GM13977 (cell line): ENCODE results near the gene KCNJ2.
A peak's percentile ranks its signal among the peaks of the same experiment; 100 is the strongest.

Source experiments
- DNase-seq: peaks from one replicate; pipeline ENCODE4 v3.0.0; 2012; ENCODE audit warnings: low spot score
- in situ Hi-C: fragments of 300-500 bp; cut with MboI; formaldehyde crosslinking; loops from one replicate; pipeline ENCODE4 v1.12.0; 2022; ENCODE audit warnings: low sequenced_read_pairs, low pct_unique_long_range_greater_than_20kb, mixed read lengths, inconsistent platforms; ENCODE audit not compliant: unreplicated experiment
- TF ChIP-seq, protein P1 (sequence below): IDR thresholded peaks from 2 replicates; pipeline ENCODE4 v1.5.1; 2012; ENCODE audit warnings: mild to moderate bottlenecking, control low read depth; ENCODE audit not compliant: insufficient read depth; ENCODE audit errors: extremely low read depth, missing control alignments

Gene KCNJ2

DNA sequence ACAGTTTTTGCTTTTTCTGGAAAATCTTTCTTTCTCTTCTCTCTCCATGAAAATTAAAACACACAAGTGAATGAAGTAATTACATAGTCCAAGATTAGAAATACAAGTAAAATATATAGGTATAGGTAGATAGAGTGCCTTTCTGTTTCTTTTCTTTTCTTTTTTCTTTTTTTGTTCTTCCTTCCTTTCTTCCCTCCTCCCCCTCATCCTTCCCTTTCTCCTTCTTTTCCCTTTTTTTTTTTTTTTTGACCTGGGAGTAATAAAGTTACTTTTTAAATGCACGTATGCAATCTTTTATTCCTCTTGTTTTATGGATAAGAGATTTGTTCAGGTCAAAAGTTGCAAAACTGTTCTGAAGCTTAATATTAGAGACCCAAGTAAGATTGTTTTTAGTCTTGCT lies 34.6 kb upstream of the KCNJ2 start:
- in situ Hi-C loops = no loop called here
- no peak for DNase-seq
- TF ChIP-seq, protein P1, sequence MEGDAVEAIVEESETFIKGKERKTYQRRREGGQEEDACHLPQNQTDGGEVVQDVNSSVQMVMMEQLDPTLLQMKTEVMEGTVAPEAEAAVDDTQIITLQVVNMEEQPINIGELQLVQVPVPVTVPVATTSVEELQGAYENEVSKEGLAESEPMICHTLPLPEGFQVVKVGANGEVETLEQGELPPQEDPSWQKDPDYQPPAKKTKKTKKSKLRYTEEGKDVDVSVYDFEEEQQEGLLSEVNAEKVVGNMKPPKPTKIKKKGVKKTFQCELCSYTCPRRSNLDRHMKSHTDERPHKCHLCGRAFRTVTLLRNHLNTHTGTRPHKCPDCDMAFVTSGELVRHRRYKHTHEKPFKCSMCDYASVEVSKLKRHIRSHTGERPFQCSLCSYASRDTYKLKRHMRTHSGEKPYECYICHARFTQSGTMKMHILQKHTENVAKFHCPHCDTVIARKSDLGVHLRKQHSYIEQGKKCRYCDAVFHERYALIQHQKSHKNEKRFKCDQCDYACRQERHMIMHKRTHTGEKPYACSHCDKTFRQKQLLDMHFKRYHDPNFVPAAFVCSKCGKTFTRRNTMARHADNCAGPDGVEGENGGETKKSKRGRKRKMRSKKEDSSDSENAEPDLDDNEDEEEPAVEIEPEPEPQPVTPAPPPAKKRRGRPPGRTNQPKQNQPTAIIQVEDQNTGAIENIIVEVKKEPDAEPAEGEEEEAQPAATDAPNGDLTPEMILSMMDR = no peak

GRCh38 chr17:70136131-70136530 lies 33.2 kb upstream of the KCNJ2 start:
- in situ Hi-C loops = no loop called here
- no peak for DNase-seq
- TF ChIP-seq, protein P1 = no peak

DNA sequence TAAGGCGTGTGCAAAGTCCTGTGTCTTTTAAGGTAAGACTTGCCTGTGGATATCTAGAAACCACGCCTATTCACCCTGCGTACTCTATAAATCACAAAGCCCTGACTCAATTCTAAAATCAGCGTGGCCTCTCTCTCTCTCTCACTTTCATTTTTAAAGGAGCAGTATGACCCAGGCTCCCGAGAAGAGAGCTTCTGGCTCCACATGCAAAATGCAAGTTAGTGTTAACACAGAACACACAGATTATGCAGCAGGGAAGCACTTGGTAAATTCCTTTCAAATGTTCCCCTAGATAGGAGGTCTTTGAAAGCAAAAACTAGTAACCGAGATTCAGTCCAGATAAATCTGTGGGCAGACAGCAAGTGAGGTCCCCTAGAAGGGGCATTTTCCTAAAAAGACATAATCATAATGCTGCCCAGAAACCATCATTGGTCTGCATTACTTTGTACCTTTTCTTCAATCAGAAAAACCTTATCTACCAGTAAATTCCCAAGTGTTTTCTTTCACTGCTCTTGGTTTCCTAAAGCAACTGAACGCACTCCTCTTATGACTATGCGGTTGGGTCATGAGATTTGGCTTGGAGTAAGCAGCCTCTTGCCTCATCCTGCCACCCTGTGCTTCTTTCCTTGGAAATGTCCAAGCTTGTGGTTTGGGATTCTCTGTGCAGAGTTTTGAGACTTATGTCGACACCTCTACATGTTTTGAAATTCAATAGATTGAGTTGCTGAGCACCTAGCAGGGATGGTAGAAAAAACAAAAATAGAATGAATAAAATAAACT lies 31.7 kb upstream of the KCNJ2 start:
- TF ChIP-seq, protein P1 = no peak
- DNase-seq = peak; percentile 73
- in situ Hi-C loops = no loop called here

DNA sequence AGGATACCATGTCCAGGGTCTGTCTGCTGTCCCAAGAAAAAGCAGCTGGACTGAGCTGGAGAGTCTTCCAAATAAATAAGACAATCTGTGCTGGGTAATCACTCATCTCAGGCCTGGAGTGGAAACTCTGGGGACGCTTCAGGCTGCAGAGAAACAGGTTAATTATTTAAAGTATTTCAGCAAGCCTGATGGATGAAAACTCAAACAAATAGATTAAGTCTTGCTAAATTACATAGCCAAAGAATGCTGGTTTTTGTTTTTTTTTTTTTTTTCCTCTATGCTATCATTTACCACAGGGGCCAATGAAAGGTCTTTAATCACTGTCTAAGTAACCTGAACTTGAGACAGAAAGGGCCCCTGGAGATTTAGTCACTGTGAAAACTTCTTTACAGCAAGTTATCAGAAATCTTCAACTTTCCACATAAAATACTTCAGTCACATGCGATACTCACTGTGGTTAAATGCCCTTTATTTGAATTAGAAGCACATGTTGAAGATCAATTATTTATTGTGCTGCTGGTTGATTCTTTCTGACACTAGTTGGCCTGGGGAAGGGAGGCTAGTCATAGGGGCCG lies 31.0 kb upstream of the KCNJ2 start:
- in situ Hi-C loops = no loop called here
- TF ChIP-seq, protein P1 = no peak
- DNase-seq = no peak

GRCh38 chr17:70139449-70139993 lies 29.8 kb upstream of the KCNJ2 start:
- in situ Hi-C loops = no loop called here
- TF ChIP-seq, protein P1 = no peak
- no peak for DNase-seq

DNA sequence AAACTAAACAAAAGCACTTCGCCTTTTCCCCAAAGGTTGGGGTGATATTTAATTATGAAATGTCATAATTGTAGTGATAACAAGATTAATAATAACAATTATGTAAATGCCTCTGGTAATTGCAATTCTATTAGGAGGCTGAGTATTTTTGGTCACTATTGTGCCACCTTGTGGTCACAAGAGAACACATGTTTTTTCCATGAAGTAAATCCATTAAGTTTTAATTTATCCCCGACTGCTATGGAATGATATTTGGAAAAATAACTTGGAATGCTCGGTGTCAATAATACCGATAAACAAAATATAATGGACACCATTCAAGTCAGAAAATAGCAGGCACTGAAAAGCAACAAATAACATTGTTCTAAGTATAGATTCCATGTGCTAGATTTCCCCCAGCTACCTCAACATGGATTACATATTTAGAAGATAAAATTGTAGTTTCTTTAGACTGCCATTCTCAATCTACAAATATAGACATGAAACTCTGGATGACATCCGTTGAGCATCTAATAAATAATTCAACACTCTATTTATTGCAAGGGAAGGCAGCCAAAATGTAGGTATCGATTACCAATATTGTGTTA lies 25.0 kb upstream of the KCNJ2 start:
- in situ Hi-C loops = loop anchor here (10.0 kb wide), 1 partner anchor 560 kb away; no protein-coding TSS in a partner anchor
- DNase-seq = no peak
- TF ChIP-seq, protein P1 = peak; percentile 56
